ENCODE results near the gene KRTAP22-1.

The KRTAP22-1 gene

DNA sequence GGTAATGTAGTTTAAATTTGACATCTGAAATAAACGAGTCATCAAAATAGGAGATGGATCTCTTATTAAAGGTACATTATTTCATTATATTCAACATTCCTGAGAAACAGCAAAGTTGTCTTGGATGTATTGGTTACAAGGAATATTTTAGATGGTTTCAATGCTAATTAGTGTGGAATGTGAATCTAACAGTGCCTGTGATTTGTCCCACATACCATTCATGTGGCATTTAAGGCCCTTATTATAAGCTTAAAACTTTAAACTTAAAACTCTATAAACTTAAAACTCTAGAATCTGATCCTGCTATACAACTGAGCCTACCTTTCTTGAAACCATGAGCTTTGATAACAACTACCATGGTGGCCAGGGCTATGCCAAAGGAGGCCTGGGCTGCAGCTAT is at the start of gene KRTAP22-1:
Gene KRTAP22-1 (plus strand): TSS at position 301 of the 400 bp plus-strand sequence.
- TF ChIP-seq CTCF (IDR thresholded peaks at IDR 0.05): no peak
- H3K4me3 ChIP-seq: no peak within 1 kb of the TSS
- H3K27ac ChIP-seq: no peak within 1 kb of the TSS
- no peak for DNase-seq (ENCODE audit: low spot score)

DNA sequence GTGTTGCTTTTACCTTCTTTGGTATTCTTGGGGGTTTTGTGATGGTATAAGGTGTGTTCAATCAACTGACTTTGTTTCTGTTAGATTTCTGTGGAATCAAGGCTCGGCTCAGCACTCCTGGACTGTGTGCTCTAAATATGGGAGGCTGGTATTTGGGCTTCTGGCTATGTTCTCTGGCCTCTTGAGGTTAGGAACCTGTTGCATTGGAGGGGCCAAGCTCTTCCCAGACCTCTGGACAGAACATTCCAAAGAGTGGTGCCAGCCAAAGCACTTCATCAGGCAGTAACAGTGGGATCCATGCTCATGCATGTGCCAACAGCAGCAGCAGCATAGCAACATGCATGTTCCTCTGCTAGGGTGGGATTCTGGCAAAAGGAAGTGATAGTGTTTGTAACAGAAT is 48.1 kb upstream of the KRTAP22-1 start:
- DNase-seq (ENCODE audit: low spot score): no peak
- Histone ChIP-seq H3K4me3 (no peak overlapping the region), H3K27ac (no peak overlapping the region)
- TF ChIP-seq CTCF (IDR thresholded peaks at IDR 0.05): no peak

DNA sequence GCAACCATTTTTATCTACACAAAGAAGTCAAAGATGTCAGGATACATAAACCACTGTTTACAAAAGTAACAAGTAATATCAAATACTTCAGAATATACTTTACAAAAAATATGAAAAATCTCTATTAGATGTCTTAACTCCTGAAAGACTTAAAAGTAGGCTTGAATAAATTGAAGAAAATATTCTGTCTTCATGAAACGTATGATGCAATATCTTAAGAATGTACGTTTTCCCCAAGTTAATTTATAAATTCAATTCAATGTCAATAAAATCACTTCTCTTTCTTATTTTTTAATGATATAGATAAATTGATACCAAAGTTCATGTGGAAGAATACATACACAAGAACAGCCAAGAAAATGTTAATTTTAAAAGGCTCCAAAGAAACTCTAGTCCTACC is 45.8 kb upstream of the KRTAP22-1 start:
- DNase-seq (ENCODE audit: low spot score): no peak
- no peak overlapping the region for H3K4me3 ChIP-seq
- no peak for TF ChIP-seq CTCF (IDR thresholded peaks at IDR 0.05)
- H3K27ac ChIP-seq: no peak overlapping the region

GRCh38 chr21:30561264-30561895 is 39.5 kb upstream of the KRTAP22-1 start, which contains the start of gene KRTAP19-7:
Gene KRTAP19-7, minus strand, starts transcription at chr21:30561314. Its CDS starts 25 bp downstream, at chr21:30561289.
- Histone ChIP-seq H3K4me3 (no peak within 1 kb of the TSS), H3K27ac (no peak within 1 kb of the TSS)
- no peak for DNase-seq (ENCODE audit: low spot score)
- TF ChIP-seq CTCF (IDR thresholded peaks at IDR 0.05): no peak

DNA sequence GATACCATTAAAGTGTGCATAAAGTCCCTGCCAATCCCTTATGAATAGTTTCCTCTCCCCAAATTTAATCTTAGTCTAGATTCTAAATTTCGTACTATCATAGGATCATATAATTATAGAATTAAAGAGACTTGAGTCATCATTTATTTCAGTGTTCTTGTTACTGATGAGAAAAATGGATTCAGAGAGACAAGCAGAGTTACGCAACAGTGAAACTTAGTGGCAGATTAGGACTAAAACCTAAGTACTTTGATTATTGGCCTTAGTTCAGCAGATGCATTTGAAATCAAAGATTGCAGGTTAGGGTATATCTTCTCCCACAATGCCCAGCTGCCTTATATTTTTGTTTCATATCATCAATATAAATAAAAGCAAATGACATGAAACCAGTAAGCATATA is 38.9 kb upstream of the KRTAP22-1 start:
- DNase-seq (ENCODE audit: low spot score): no peak
- TF ChIP-seq CTCF (IDR thresholded peaks at IDR 0.05): no peak
- no peak overlapping the region for H3K4me3 ChIP-seq

GRCh38 chr21:30563072-30563471 is 37.8 kb upstream of the KRTAP22-1 start:
- TF ChIP-seq CTCF (IDR thresholded peaks at IDR 0.05): no peak
- no peak for DNase-seq (ENCODE audit: low spot score)
- H3K27ac ChIP-seq: no peak overlapping the region
- H3K4me3 ChIP-seq: no peak overlapping the region

More for the DNA sequence above, 38.9 kb upstream of the KRTAP22-1 start:
- no peak overlapping the region for H3K27ac ChIP-seq

DNA sequence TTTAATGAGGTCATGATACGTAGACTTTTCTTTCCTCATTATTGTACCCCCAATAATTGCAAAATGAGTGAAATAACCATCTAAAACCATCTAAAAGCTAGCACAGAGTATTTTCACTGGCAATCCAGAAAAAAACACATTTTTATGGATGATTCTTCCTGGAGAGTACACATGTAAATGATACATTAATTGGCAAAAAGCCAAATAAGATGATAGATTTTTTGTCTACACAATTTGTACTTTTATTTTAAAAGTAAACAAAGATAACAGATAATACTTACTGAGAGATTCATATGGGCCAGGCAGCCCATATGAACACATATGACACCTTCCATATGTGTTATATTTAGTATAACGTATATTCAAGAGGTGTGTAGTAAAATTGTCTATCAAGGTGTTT is 37.3 kb upstream of the KRTAP22-1 start:
- H3K4me3 ChIP-seq: no peak overlapping the region
- H3K27ac ChIP-seq: no peak overlapping the region
- TF ChIP-seq CTCF (IDR thresholded peaks at IDR 0.05): no peak
- no peak for DNase-seq (ENCODE audit: low spot score)
